ENCODE results near the gene SEMA5A. TPM values are rescaled to one million over a fixed set of nuclear protein-coding genes. Genes with fewer than 3 reads are reported as not detected.

Gene SEMA5A
- total RNA-seq, 1 donor from 2014 or later = 4.0 TPM

DNA sequence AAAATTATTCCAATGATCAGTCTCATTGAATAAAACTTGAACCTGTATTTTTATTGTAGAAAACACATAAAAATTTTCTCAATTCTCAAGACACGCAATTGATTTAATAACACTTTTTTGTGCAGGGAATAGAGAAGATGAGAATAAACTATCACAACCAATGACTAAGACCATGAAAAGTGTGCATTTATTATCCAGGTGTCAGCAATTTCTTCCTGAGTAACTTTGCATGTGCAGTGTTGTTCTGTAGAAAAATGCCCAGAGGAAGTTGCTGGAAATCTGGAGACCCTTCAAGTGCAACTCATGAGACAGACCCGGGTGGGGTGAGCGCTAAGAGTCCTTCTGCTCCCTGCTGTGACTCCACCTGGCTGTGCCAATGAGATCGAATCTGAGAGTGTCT is 405.7 kb downstream of the SEMA5A start:
- DNase-seq (ENCODE audit: low spot score, unreplicated experiment) = no peak
- Mint-ChIP-seq H3K27me3 (no peaks in the 10 kb centered on the region), H3K27ac (no peak overlapping the region), H3K4me1 (ENCODE audit: low read depth) (no peaks in the 10 kb centered on the region), H3K4me3 (ENCODE audit: low read depth) (no peak overlapping the region), H3K36me3 (ENCODE audit: insufficient read depth) (peaks cover 3% of the 10 kb centered on the region), H3K9me3 (ENCODE audit: low read depth) (peaks cover 6% of the 10 kb centered on the region)
- no peak for TF ChIP-seq CTCF (IDR thresholded peaks at IDR 0.05; ENCODE audit: unreplicated experiment)

DNA sequence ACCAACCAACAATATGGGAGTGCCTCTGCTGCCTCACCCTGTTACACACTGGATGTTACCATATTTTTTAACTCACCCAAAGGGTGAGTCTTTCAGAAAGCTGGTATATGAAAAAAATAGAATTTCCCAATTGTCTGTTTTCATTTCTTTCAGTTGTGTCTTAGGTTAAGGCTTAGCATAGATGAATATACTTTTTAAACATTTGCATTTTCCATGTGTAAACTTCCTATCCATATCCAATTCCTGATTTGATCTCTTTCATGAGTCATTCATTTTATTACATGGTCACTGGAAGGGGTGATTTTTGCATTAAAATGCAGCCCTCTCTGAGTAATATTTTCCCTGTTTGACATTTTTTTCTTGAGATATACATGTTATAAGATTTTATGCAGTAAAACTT is 406.5 kb downstream of the SEMA5A start:
- Mint-ChIP-seq H3K4me3 (ENCODE audit: low read depth) (no peak overlapping the region), H3K4me1 (ENCODE audit: low read depth) (no peaks in the 10 kb centered on the region), H3K9me3 (ENCODE audit: low read depth) (no peaks in the 10 kb centered on the region), H3K36me3 (ENCODE audit: insufficient read depth) (no peaks in the 10 kb centered on the region), H3K27me3 (no peaks in the 10 kb centered on the region), H3K27ac (no peak overlapping the region)
- no peak for TF ChIP-seq CTCF (IDR thresholded peaks at IDR 0.05; ENCODE audit: unreplicated experiment)
- no peak for DNase-seq (ENCODE audit: low spot score, unreplicated experiment)

DNA sequence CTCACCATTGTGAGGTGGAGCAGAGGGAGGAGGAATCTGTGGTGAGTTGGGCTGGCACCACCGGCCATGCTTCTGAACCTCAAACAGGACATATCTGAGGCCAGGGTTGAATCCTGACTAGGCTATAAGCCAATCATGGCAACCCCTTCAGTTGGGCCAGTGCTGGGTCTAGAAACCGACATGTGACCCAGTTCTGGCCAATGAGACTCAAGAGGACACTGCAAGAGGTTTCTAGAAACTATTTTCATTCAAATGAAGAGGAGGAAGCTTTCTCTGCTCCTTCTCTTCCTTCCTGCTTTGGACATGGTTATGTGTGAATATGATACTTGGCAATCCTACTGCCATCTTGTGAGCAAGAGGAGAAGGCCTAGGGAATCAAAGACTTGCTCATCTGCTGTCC is 417.7 kb downstream of the SEMA5A start:
- no peak for DNase-seq (ENCODE audit: low spot score, unreplicated experiment)

DNA sequence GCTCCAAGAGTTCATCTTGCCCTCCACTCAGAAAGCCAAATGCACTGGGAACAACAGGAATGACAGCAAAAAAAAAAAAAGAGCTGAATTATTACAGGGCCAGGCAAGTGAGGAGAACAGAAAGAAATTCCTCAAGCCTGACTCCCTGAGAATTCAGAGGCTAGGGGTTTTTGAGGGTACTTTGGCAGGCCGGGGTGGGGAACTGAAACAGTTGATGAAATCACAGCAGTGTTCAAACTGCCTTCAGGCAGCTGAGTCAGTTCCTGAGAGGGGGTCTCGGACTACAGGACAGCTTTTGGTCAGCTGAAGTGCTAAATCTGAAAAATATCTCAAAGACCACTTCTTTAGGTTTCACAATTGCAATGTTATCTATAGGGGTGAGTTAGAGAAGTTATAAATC is 419.4 kb downstream of the SEMA5A start:
- H3K36me3 Mint-ChIP-seq (ENCODE audit: insufficient read depth) = no peaks in the 10 kb centered on the region
- no peak overlapping the region for H3K27ac Mint-ChIP-seq
- peaks cover 19% of the 10 kb centered on the region for H3K27me3 Mint-ChIP-seq
- no peak overlapping the region for H3K4me3 Mint-ChIP-seq (ENCODE audit: low read depth)
- no peaks in the 10 kb centered on the region for H3K9me3 Mint-ChIP-seq (ENCODE audit: low read depth)
- peaks cover 35% of the 10 kb centered on the region for H3K4me1 Mint-ChIP-seq (ENCODE audit: low read depth)
- no peak for TF ChIP-seq CTCF (IDR thresholded peaks at IDR 0.05; ENCODE audit: unreplicated experiment)
- DNase-seq (ENCODE audit: low spot score, unreplicated experiment) = no peak

More for the DNA sequence above, 417.7 kb downstream of the SEMA5A start:
- H3K9me3 Mint-ChIP-seq (ENCODE audit: low read depth) = no peaks in the 10 kb centered on the region
- H3K4me3 Mint-ChIP-seq (ENCODE audit: low read depth) = no peak overlapping the region
- peaks cover 22% of the 10 kb centered on the region for H3K4me1 Mint-ChIP-seq (ENCODE audit: low read depth)
- no peaks in the 10 kb centered on the region for H3K36me3 Mint-ChIP-seq (ENCODE audit: insufficient read depth)
- peaks cover 19% of the 10 kb centered on the region for H3K27me3 Mint-ChIP-seq
- TF ChIP-seq CTCF (IDR thresholded peaks at IDR 0.05; ENCODE audit: unreplicated experiment) = no peak
- H3K27ac Mint-ChIP-seq = no peak overlapping the region

- H3K27me3 Mint-ChIP-seq = peaks cover 19% of the 10 kb centered on the region
- no peaks in the 10 kb centered on the region for H3K36me3 Mint-ChIP-seq (ENCODE audit: insufficient read depth)
- no peaks in the 10 kb centered on the region for H3K9me3 Mint-ChIP-seq (ENCODE audit: low read depth)
- peaks cover 40% of the 10 kb centered on the region for H3K4me1 Mint-ChIP-seq (ENCODE audit: low read depth)
- no peak for DNase-seq (ENCODE audit: low spot score, unreplicated experiment)
- TF ChIP-seq CTCF (IDR thresholded peaks at IDR 0.05; ENCODE audit: unreplicated experiment) = no peak
- no peak overlapping the region for H3K4me3 Mint-ChIP-seq (ENCODE audit: low read depth)
- peak overlapping the region; percentile 42 for H3K27ac Mint-ChIP-seq
These were observed 420.0 kb downstream of the SEMA5A start for GRCh38 chr5:9125852-9126251.
